HG03565 (cell line): ENCODE results near the gene APOE.

Experiments used
- ATAC-seq: cut with Tn5 transposase; IDR thresholded peaks from one replicate; pipeline ENCODE4 v1.9.1; 2021; ENCODE audit warnings: mild to moderate bottlenecking, moderate library complexity; ENCODE audit not compliant: unreplicated experiment

The APOE gene

GRCh38 chr19:44951179-44952159 lies 45.9 kb downstream of the APOE start:
- no peak for ATAC-seq

- no peak for ATAC-seq
Observed at GRCh38 chr19:44954278-44954648, 48.7 kb downstream of the APOE start.

GRCh38 chr19:44954649-44955504 lies 49.3 kb downstream of the APOE start, which contains the start of gene CLPTM1:
CLPTM1 (plus strand) TSS chr19:44955380; CDS start chr19:44955396, 16 bp downstream.
- ATAC-seq = peak; percentile 87

- no peak for ATAC-seq
Observed at GRCh38 chr19:44955505-44956439, 50.2 kb downstream of the APOE start.

- ATAC-seq = no peak
Observed at GRCh38 chr19:44957526-44957925, 51.9 kb downstream of the APOE start.

GRCh38 chr19:44958090-44958489 lies 52.5 kb downstream of the APOE start:
- ATAC-seq = no peak
